Hepatic stellate cell (primary cell): ENCODE data around the gene TCERG1L.
"Not testable (repeated sequence)": the region's sequence is repeated elsewhere in the genome, so short reads cannot be mapped to it uniquely, and the experiment has no call there.

Experiments
- DNase-seq: peaks from one replicate; pipeline ENCODE4 v3.0.0; 2011; ENCODE audit warnings: low spot score

Gene TCERG1L

DNA sequence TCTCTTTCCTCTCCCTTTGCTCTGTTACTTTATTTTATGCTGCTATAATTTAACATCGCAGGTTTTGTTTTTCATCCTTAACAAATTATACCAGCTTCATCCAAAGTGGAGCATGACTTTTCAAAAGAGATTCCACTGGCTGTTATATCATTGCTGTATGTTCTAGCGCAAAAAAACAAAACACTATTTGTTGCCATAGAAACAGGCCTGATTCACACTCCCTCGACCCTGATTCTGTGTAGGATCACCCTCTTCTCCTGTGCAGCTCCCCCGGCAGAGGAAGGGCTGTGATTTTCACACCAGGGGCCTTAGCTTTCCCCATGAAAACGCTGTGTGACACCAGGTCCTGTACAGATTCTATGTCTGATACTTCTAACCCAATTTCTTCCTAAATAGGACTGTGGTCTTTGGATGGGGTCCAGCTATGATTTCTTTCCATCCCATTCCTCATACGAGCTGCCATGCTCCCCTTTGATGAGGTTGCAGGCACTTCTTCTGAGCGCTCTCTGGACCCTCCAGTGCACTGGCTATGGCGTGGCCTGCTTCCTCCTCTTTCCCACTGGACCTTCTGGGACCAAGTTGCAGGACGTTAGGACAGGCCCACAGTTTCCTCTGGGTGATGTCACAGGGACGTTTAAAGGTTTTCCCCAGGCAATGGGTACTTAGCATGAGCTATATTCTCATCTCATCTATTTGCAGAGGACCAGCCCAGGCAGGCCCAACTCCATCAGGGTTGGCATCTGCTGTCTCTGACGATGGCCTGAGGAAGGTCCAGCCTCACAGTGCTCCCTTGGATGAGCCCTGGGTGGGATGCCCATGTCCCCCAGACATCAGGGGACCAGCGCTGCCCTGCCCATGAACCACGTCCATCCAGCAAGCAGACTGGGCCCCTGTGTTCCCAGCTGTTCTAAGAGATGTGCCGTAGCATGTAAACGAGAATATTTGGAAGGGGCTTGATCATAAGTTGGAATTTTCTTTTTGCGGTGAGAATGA lies 210.8 kb downstream of the TCERG1L start:
- DNase-seq, result not testable (repeated sequence)

DNA sequence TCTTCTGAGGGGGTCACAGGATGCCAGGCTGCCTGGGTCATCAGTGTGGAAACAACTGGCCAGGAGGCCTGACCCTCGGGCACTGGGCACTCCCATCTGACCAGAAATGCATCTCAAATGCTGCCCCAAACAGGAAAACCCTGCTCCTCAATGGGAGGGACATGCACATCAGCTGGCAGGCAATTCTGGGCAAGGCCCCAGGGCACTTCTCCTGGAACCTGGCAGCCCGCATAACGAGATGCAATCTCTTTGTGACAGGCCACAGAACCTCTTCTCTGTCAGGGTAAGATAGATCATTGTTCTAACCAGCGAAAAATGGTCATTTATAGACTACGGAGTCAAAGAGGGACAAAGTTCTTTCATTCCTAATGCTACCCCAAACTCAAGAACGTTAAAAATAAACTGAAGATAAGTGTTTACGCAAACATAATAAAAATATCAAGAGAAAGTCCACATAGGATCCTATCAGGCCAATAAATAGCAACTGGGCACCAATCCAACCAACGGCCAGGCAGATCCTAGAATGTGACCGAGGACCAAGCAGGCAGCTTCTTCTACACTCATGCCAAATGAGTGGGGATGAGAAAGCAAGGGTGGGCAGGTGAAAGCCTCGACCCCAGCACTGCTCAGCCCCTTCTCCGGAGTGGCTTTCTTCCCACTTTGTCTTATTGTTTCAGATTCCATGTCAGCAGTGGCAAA lies 212.3 kb downstream of the TCERG1L start:
- DNase-seq, result no peak

DNA sequence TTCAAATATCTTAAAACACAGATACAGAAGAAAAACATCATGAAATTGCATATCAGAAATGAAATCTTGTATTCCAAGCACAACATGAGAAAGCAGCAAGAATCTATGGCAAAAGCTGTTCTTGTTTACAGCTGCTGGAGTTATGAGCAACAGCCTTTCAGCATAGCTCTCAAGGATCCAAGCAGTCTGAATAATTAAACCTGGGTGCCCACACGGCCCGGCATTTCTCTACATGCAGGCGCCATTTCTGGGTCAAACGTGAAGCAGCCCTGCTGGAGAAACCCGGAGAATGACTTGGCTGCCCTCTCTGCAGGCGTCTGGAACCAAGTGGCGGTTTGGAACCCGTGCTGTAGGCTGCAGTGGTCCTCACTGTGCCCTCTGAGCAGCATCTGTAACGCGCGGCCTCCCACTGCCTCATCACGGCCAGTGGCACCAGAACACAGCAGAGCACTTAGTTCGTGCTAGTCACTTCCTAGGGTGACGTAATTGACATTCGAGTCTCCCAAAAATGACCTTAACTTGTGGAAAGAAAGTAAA lies 213.0 kb downstream of the TCERG1L start:
- no peak for DNase-seq

DNA sequence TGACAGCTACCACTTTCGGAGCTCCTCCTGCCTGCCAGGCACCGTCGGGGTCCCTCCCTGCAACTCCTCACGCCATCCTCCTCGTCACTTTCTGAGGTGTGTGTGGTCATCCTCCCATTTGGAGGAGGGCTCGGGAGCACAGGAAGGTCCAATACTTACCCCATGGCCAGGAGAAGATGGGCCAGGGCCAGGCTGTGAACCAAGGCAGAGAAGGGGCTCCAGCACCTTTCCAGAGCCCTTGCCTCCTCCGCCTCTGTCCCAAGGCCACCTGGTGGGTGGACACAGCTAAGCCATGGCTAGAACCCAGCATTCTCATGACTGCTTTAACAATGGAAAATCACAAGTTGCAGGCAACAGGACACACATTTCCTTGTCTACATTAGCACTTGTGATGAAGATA lies 215.5 kb downstream of the TCERG1L start:
- DNase-seq, result no peak

DNA sequence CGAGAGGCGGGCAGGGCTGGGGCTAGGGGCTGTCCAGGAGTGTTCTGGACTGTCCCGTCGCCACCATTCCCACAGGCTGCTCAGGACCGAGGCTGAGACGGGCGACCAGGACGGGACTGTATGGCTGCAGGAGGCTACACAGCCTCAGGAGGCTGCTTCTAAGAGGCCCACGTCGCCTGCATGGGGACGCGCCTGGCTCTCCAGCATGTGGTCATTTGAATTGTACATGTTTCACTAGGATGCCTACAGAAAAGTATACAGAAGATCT lies 216.3 kb downstream of the TCERG1L start:
- no peak for DNase-seq

DNA sequence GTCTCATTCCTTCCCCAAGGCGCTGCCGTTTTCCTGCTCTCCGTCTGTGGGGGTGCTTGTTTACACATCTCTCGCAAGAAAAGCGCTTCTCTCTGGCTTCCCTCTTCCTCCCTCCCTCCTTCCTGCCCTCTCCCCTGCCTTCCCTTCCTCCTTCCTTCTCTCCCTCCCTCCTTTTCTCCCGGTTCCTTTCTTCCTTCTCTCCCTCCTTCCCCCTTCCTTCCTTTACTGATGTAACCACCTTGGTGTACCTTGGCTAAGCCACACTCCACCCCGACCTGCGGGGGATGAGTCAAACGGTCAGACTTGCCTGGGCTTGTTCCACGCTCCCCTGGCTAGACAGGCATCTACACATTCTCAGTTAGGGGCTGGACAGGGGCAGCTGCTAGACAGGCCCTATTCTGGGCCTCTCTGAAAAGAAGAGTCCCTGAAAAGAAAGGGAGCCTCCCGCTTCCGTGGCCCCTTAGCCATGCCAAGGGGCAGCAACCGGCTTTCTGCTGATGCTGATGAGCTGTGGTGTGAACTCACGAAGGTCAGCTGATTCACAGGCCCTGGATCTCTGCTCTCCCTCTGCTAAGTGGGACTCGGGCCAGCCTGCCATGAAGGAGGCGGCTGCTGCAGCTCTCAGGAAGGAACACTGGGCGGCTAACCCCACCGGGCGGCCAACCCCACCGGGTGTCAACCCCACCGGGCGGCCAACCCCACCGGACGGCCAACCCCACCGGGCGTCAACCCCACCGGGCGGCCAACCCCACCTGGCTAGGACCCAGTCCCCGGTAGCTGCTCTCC lies 216.8 kb downstream of the TCERG1L start:
- DNase-seq, result no peak

DNA sequence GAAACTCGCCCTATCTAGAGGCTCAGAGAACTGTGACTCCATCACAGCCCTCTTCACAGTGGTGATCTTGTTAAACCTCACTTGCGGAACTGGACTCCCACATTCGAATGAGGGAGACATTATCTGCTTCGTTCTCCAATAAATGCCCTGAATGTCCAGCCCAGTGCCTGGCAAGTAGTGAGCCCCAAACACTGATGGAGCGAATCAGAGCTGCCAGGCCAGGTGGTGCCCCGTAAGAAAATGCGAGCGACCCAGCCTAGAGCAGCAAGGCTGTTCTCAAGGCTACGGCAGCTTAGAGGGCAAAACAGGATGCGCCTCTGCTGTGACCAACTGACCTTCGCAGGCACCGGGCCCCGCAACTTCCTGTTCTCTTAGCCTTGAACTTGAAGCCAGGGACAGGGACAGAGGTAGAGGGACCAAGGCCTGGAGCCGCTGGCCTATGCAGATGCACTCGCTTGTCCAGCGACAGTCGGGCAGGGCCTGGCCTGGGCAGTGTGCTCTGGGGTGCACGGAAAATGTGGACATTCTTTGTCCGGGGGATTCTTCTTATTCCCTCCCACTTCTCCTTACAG lies 217.6 kb downstream of the TCERG1L start:
- DNase-seq, result no peak

DNA sequence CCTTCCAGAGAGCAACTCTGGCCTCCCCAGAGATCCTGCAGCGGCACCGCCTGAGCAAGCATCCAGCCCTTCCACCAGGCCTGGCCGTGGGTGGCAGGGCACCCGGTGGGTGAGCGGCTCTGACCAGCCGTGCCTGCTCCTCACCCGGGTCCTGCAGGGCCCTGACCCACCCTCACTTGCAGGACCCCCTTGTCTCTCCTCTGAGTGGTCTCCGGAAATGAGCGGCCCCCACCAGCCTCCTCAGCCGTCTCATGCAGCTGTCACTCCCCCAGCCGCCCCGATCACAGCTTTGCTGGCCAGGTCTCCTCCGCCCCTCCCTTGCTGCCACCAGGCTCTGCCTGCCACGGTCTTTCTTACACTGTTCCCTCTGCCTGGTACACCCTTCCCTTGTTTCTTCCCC lies 218.2 kb downstream of the TCERG1L start:
- no peak for DNase-seq

DNA sequence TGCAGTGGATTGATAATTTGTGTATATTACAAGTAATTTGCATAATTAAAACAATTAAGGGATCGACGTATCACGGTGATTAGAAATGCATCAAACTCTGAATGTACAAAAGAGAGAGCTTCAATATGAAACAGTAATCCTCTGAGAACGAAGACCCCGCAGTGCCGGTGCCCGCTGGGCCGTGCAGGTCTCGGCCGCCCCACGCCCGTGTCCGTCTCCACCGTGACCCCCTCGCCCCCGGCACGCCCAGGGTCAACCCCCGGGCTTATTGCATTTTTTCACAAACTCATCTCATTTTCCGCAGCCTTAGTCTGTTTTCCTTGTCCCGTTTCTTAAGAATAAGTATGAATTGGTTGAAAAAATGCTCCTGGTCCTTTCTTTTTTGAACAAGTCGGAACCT lies 218.6 kb downstream of the TCERG1L start:
- no peak for DNase-seq

DNA sequence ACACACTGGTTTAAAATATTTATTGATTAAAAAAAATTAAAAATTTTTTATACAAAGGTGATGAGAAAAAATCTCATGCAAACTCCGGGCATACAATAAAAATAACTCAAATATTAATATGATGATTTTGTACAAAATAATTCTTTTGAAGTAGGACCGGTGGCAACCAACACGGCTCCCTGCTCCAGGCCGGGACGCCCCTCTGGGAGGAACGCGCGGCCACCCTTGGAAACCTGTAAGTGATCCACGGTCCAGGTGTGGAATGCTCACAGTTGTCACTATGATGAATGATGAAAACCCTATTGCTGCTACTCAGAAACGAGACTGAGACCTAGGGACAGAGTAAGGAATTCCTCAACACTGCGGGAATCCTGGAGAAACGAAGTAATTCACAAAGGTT lies 219.1 kb downstream of the TCERG1L start:
- no peak for DNase-seq

DNA sequence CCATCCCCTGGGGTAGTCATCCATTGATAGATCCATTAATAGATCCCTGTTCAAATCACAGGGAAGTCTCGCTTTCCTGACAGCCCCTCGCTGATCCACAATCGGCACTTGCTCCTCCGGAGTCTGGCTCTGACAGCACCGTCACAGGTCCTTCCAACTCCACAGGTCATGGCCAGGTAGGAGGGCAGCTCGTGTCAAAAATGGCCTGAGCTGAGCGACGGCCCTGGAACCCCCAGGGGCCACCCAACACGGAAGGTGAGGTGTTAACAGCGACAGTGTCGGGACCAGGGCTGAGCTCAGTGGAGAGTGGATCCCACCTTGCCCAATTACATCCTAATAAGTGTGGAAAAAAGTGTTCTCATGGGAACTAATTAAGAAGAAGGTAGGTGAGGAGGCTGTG lies 219.8 kb downstream of the TCERG1L start:
- DNase-seq, result no peak

DNA sequence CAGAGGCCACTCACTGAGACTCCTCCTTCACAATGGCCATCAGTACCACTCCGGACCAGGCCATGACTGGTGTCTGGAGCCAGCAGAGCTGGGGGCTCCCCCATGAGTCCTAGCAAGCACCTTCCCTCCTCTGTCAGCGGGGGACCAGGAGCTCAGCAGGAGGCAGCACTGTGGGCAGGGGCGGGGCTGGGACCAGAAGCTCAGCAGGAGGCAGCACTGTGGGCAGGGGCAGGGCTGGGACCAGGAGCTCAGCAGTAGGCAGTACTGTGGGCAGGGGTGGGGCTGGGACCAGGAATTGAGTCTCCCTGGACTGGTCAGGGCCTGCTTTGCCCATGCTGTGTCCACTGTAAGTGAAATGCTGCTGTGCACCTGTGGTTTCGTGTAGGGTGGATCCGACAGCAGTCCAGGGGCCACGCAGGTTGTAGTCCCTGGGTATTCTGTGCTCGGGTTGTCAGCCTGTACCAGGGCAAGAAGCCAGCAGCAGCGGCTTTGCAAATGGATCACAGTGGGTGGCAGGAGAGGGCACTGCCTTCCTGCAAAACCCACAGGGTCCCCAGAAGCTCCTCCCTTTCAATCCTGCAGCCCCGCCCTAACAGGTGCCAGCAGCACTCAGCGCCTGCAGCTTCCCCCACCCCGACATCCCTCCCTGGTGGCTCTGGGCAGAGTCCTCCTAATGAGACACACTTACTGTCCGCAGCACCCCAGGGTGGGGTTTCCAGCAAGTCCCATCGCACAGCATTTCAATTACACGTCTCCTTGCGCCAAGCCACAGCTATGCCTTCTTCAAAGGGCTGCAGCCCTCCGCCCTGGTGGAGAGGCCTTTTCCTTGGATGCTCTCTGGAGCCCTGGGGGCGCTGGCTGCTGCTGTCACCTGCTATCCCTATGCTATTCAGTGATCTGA lies 220.5 kb downstream of the TCERG1L start:
- no peak for DNase-seq

DNA sequence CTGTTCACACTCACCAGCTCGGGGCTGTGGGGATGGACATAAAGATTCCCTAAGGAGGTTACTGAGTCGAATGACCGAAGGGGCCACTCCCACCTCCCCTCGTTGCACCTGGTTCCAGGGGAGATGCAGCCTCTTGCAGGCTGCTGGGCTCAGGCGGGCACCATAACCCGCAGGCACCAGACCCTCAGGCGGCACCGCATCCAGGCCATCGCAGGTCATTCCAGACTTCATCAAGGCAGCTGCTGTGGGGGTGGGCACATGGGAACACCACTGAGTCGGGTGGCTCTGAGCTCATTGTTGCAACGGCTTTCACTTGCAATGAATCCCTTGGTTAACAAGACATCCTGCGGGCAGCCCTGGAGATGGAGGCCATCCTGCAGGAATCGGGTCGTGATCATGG lies 221.7 kb downstream of the TCERG1L start:
- DNase-seq, result no peak

DNA sequence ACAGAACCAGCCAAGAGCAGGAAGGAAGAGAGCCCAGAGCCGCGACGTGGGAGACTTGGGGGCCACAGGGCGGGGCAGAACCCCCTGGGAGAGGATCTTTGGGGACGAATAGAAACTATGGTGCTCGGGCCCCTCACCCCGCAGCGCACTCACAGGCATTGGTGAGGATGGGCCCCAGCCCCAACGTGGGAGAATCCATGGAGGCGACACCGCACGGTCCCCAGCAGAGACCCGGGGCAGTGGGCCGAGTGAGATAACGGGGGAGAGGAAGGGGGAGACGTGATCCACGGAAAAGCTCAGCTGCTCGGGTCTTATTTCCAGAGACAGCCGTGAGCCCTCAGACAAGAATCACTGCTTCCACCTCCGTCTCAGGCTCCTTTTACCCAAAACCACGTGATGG lies 222.4 kb downstream of the TCERG1L start:
- DNase-seq, result no peak

DNA sequence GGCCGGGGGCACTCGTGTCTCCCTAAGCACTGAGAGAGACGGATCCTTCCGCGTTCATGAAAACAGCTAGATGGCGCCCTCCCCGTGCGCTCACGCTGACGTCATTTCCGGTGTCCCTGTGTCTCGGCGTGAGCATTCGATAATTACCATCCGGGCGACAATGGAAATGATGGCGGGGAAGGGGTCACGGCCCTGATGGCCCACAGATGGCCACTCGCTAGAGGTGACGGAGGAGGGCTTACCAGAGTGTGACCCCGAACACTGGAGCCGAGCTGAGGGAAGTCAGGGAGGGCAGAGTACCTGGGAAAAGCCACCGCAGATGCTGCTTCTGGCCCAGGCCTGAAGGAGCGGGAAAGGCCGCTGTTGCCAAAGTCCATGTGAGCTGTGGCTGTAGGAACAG lies 222.9 kb downstream of the TCERG1L start:
- DNase-seq, result no peak

DNA sequence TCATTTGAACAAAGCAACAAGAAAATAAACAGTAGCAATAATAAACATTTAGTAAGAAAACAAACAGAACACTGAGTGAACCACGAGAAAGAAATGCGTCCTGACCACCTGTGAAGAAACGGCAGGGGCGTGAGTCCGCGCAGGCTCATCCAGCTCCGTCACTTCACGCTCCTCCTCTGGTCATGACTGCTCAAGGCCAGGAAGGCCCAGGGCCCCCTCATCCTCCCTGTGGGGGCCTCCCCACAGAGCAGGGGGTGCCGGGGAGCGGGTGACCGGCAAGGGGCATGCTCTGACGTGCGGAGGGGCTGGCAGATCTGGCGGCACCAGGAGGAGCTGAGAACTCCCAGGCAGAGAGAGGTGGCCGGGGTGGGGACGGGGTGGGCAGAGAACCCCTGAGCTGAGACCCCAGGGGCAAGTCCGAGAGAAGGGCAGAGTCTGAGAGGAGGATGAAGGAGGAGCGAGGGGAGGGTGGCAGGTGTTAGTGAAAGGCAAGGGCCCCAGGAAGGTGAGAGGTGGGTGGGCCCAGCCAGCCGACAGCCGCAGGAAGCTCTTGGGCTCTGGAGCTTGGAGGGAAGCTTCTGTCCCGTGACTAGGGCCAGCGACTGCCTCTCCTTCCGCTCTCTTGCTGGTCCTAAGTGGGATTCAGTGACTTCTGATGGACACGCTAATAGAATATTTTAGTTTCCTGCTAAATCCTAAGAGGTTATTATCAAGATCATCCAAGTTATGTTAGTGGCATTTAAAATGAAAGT lies 223.9 kb downstream of the TCERG1L start:
- no peak for DNase-seq

DNA sequence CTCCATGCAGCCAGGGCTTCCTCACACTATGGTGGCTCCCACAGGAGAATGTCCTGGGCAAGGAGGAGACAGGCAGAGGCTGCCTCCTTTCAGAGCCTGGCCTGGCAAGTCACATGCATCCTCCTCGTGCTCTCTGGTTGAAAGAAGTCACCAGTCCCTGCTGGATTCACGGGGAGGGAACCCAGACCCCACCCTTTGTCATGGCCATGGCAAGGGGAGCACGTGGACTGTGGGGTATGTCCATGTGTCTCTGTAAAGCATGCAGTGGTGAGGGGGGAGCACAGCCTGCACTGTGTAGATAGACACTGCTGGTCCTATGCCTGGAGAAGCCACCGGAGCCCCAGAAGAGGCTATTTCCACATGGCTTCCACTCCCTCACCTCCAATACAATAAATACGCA lies 225.0 kb downstream of the TCERG1L start:
- no peak for DNase-seq

DNA sequence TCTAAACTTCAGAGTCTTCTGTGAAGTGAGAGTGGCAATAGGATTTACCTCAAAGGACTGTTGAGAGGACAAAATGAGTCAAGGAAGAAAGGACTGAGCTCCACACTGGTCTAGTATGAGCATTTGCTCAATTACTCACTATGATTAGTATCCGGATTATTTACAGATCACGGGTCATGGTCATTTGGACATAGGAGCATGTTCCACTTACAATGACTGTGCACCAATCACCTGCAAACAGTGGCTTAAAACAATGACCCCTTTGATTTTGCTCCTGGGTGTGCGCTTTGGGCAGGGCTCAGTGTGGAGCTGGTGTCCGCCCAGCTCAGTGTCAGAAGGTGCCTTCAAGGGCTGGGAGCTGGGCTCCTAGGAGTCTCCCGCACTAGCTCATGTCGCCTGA lies 225.4 kb downstream of the TCERG1L start:
- no peak for DNase-seq

DNA sequence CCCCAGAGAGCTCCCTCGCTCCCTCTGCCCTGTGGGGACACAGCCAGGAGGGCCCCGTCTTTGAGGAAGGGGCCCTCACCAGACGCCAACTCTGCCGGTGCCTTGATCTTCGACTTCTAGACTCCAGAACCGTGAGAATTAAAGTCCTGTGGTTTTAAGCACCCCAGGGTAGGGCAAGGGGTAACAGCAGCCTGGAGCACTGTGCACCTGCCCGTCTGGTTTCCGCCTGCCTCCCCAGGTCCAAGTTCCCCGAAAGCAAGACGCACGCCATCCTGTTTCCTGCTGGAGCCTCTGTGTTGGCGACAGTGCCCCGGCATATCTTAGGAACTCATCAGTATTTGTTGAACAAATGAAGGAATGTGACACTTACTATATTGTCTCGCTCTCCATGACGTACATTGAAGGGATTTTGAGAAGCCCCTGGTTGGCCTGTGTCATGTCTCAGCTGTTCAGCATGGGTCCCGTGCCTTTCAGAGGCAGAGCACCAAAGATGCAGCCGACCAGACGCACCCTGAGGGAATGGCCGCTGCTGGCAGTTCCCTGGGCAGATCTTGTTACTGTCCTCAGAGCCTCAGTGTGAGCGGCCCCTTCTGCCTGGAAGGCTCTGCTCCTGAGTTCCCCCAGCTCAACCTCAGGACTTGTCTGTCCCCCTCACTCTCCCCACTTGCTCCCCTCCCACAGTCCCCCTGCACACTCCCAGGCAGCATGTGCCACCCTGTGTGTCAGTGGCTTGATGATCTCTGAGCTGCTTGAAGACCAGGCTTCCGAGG lies 226.2 kb downstream of the TCERG1L start:
- DNase-seq, result no peak

DNA sequence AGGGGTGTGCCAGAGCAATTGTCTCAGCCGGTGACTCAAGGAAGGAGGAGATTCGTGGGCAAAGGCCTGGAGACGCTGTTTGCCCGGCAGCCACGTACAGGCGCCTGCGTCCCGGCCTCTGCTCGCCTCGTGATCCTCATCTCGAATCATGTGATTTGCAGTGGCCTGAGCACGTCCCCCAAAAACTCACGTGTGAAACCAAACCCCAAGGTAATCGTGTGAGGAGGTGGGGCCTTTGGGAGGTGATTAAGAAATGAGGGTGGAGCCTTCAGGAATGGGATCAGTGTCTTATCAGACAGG lies 226.8 kb downstream of the TCERG1L start:
- DNase-seq, result no peak
